CD14-positive monocyte (primary cell): ENCODE measurements around the gene TCF4. TPM values are rescaled to one million over a fixed set of nuclear protein-coding genes. Genes with fewer than 3 reads are reported as not detected.

ENCODE experiments used
- DNase-seq, 3 donors: peaks; one replicate each; pipeline ENCODE4 v3.0.0-alpha.2; 2011 to 2022
- H2AFZ ChIP-seq: 2 replicates; pipeline ENCODE4 v1.6.0; 2012; ENCODE audit warnings: mild to moderate bottlenecking, low read depth, low read length, inconsistent platforms; ENCODE audit not compliant: insufficient read depth, poor library complexity, severe bottlenecking
- H3K27ac ChIP-seq, 2 donors: 1 replicate in 1 of 2; 2 replicates in 1 of 2; pipeline ENCODE4 v1.5.1; 2012 to 2013; ENCODE audit warnings: low read length in 2 of 2, control low read depth in 1 of 2, inconsistent platforms in 1 of 2, low read depth in 1 of 2, mild to moderate bottlenecking in 1 of 2
- H3K27me3 ChIP-seq, 2 donors: one replicate each; pipeline versions ENCODE4 v1.6.0 to v1.6.1; 2011 to 2013; ENCODE audit warnings: low read length in 2 of 2; ENCODE audit not compliant: control insufficient read depth in 2 of 2, insufficient read depth in 2 of 2
- H3K36me3 ChIP-seq, 2 donors: replicated peaks in 1 of 2; 1 replicate in 1 of 2; 2 replicates in 1 of 2; pipeline versions ENCODE4 v1.5.1 to v1.6.1; 2012 to 2013; ENCODE audit warnings: low read length in 2 of 2, control low read depth in 1 of 2, inconsistent platforms in 1 of 2, mild to moderate bottlenecking in 1 of 2; ENCODE audit not compliant: insufficient read depth in 2 of 2, control insufficient read depth in 1 of 2
- H3K4me1 ChIP-seq, 2 donors: 1 replicate in 1 of 2; 2 replicates in 1 of 2; pipeline versions ENCODE4 v1.5.1 to v1.6.1; 2012 to 2013; ENCODE audit warnings: low read length in 2 of 2, control low read depth in 1 of 2, inconsistent platforms in 1 of 2, mild to moderate bottlenecking in 1 of 2, moderate library complexity in 1 of 2; ENCODE audit not compliant: insufficient read depth in 2 of 2, control insufficient read depth in 1 of 2
- H3K4me2 ChIP-seq: replicated peaks from 2 replicates; pipeline ENCODE3; 2012; ENCODE audit warnings: low read length, moderate library complexity, mild to moderate bottlenecking; ENCODE audit not compliant: poor library complexity, severe bottlenecking; ENCODE audit errors: extremely low read depth
- H3K4me3 ChIP-seq, 3 experiments: fragments of 200-600 bp in 1 of 3; sonication (generic) in 1 of 3; replicated peaks in 1 of 3; 1 replicate in 2 of 3; 2 replicates in 1 of 3; pipeline ENCODE4 v1.5.1; 2011 to 2013; ENCODE audit warnings: low read length in 3 of 3, mild to moderate bottlenecking in 3 of 3, control low read depth in 2 of 3, low read depth in 2 of 3, inconsistent platforms in 1 of 3, moderate library complexity in 1 of 3
- H3K79me2 ChIP-seq: 2 replicates; pipeline ENCODE4 v1.6.0; 2012; ENCODE audit warnings: mild to moderate bottlenecking, control low read depth, inconsistent platforms, low read length, moderate library complexity; ENCODE audit not compliant: insufficient read depth
- H3K9ac ChIP-seq: 2 replicates; pipeline ENCODE4 v1.6.0; 2017; ENCODE audit warnings: low read length, mild to moderate bottlenecking; ENCODE audit not compliant: insufficient read depth, poor library complexity, severe bottlenecking
- H3K9me3 ChIP-seq, 2 donors: replicated peaks in 1 of 2; 1 replicate in 1 of 2; 2 replicates in 1 of 2; pipeline versions ENCODE4 v1.5.1 to v1.6.1; 2012 to 2013; ENCODE audit warnings: low read length in 2 of 2, control low read depth in 1 of 2; ENCODE audit not compliant: control insufficient read depth in 1 of 2, insufficient read depth in 1 of 2
- H4K20me1 ChIP-seq: 2 replicates; pipeline ENCODE4 v1.6.0; 2012; ENCODE audit warnings: mild to moderate bottlenecking, low read length, control low read depth, moderate library complexity; ENCODE audit not compliant: insufficient read depth
- H3K27ac Mint-ChIP-seq, 7 donors: one replicate each; pipeline ENCODE4 v1.8.0; 2020; ENCODE audit warnings: mild to moderate bottlenecking in 7 of 7, mixed read lengths in 7 of 7, moderate library complexity in 6 of 7, inconsistent platforms in 2 of 7
- H3K27me3 Mint-ChIP-seq, 3 donors: one replicate each; pipeline ENCODE4 v1.8.0; 2021 to 2022; ENCODE audit warnings: low read depth in 3 of 3, mild to moderate bottlenecking in 3 of 3, mixed read lengths in 3 of 3, moderate library complexity in 3 of 3, inconsistent platforms in 1 of 3
- H3K36me3 Mint-ChIP-seq, 2 donors: one replicate each; pipeline ENCODE4 v1.8.0; 2020; ENCODE audit warnings: mixed read lengths in 2 of 2, inconsistent platforms in 1 of 2, mild to moderate bottlenecking in 1 of 2
- H3K4me1 Mint-ChIP-seq: one replicate; pipeline ENCODE4 v1.8.0; 2020; ENCODE audit warnings: mild to moderate bottlenecking, mixed read lengths
- H3K4me3 Mint-ChIP-seq, 2 donors: one replicate each; pipeline ENCODE4 v1.8.0; 2020; ENCODE audit warnings: mild to moderate bottlenecking in 2 of 2, mixed read lengths in 2 of 2, moderate library complexity in 1 of 2
- H3K9me3 Mint-ChIP-seq, 7 donors: one replicate each; pipeline ENCODE4 v1.8.0; 2020 to 2022; ENCODE audit warnings: mixed read lengths in 7 of 7, mild to moderate bottlenecking in 6 of 7, moderate library complexity in 6 of 7, inconsistent platforms in 2 of 7
- CTCF ChIP-seq: fragments of 200-600 bp; IDR thresholded peaks from one replicate; pipeline ENCODE4 v1.8.0; 2022; ENCODE audit warnings: antibody characterized with exemption, mild to moderate bottlenecking
- WGBS: methylation state at CpG from one replicate; pipeline ENCODE4 v1.1.5; 2013; ENCODE audit warnings: missing lambda C conversion rate; ENCODE audit not compliant: insufficient coverage; 5-methylcytosine and 5-hydroxymethylcytosine counted together
- intact Hi-C, 2 donors: fragments of 100-400 bp; cut with micrococcal nuclease; formaldehyde crosslinking; loops; one replicate each; pipeline versions ENCODE4 v1.15.0 to v1.15.1; 2023
- polyA plus RNA-seq, 3 donors: library from polyadenylated mRNA; depleted of rRNA in 1 of 3; unstranded in 2 of 3; stranded (reverse) in 1 of 3; fragments of 300-500 nt in 2 of 3; fragments of >200 nt in 1 of 3; fragmentation: Illumina TruSeq in 2 of 3; gene quantifications; 1 replicate in 2 of 3; 2 replicates in 1 of 3; pipeline ENCODE4 v1.2.3, GENCODE V29; 2012 to 2021

Gene TCF4
- polyA plus RNA-seq, 3 donors: 5.9 to 12.9 (median 10.7) TPM

- Histone ChIP-seq H3K9ac (no peak overlapping the region), H4K20me1 (no peaks in the 10 kb centered on the region), H3K36me3 (no peaks in the 10 kb centered on the region), H3K9me3 (no peaks in the 10 kb centered on the region), H3K27me3 (no peaks in the 10 kb centered on the region), H3K27ac (no peak overlapping the region), H3K4me3 (no peak overlapping the region), H3K4me1 (no peaks in the 10 kb centered on the region), H3K79me2 (no peaks in the 10 kb centered on the region), H3K4me2 (no peak overlapping the region), H2AFZ (no peak overlapping the region)
- TF ChIP-seq CTCF: no peak
- Mint-ChIP-seq H3K4me3 (no peak overlapping the region), H3K27me3 (no peaks in the 10 kb centered on the region), H3K9me3 (peaks cover 0 to 2% (median 0%) of the 10 kb centered on the region in 7 donors), H3K36me3 (peaks cover 8 to 9% of the 10 kb centered on the region in 2 donors), H3K27ac (no peak overlapping the region), H3K4me1 (peaks cover 3% of the 10 kb centered on the region)
- intact Hi-C loops: no loop called here
- WGBS: no CpG with 5 or more reads among the region's 2 CpGs
- no peak for DNase-seq
Observed at GRCh38 chr18:55280503-55280902, 307.5 kb downstream of the TCF4 start.

- WGBS: no CpG with 5 or more reads among the region's 5 CpGs
- Mint-ChIP-seq H3K36me3 (peaks cover 28 to 37% of the 10 kb centered on the region in 2 donors), H3K27ac (no peak overlapping the region), H3K9me3 (no peaks in the 10 kb centered on the region), H3K27me3 (no peaks in the 10 kb centered on the region), H3K4me3 (no peak overlapping the region), H3K4me1 (no peaks in the 10 kb centered on the region)
- Histone ChIP-seq H3K36me3 (peaks cover 5% of the 10 kb centered on the region in 2 donors), H3K9me3 (no peaks in the 10 kb centered on the region), H3K27ac (no peak overlapping the region), H4K20me1 (no peaks in the 10 kb centered on the region), H3K4me3 (no peak overlapping the region), H3K79me2 (no peaks in the 10 kb centered on the region), H3K9ac (no peak overlapping the region), H3K27me3 (no peaks in the 10 kb centered on the region), H2AFZ (no peak overlapping the region), H3K4me2 (no peak overlapping the region), H3K4me1 (no peaks in the 10 kb centered on the region)
- DNase-seq: no peak
- no peak for TF ChIP-seq CTCF
- intact Hi-C loops: no loop called here
Observed at GRCh38 chr18:55275039-55275901, 312.7 kb downstream of the TCF4 start.
